Right lobe of liver (tissue), 6 donors: ENCODE data around the gene RAB3B. TPM values are rescaled to one million over a fixed set of nuclear protein-coding genes. Genes with fewer than 3 reads are reported as not detected.
"Not testable (repeated sequence)": the region's sequence is repeated elsewhere in the genome, so short reads cannot be mapped to it uniquely, and the experiment has no call there.

Experiments
- ATAC-seq, 4 donors: fragments of 200-7000 bp; cut with Tn5 transposase; one replicate each; pipeline ENCODE4 v1.9.1; 2020; ENCODE audit warnings: mild to moderate bottlenecking in 4 of 4, moderate library complexity in 4 of 4
- DNase-seq, 3 donors: peaks; one replicate each; pipeline ENCODE4 v3.0.0-alpha.2; 2020
- H3K27ac ChIP-seq, 3 donors: fragments of 200-600 bp; one replicate each; pipeline ENCODE4 v1.8.0; 2022
- H3K27me3 ChIP-seq, 2 donors: fragments of 200-600 bp; one replicate each; pipeline ENCODE4 v1.8.0; 2022
- H3K36me3 ChIP-seq, 4 donors: fragments of 200-600 bp; sonication (generic) in 1 of 4; one replicate each; pipeline versions ENCODE4 v1.5.1 to v1.8.0; 2017 to 2022; ENCODE audit warnings: control low read depth in 1 of 4
- H3K4me1 ChIP-seq, 4 donors: fragments of 200-600 bp; sonication (generic) in 1 of 4; one replicate each; pipeline versions ENCODE4 v1.5.1 to v1.8.0; 2017 to 2022; ENCODE audit warnings: control low read depth in 1 of 4
- H3K4me3 ChIP-seq, 3 donors: fragments of 200-600 bp; one replicate each; pipeline ENCODE4 v1.8.0; 2022
- H3K9me3 ChIP-seq, 4 donors: fragments of 200-600 bp; sonication (generic) in 1 of 4; one replicate each; pipeline versions ENCODE4 v1.5.1 to v1.8.0; 2017 to 2022; ENCODE audit warnings: control low read depth in 1 of 4
- POLR2A ChIP-seq: fragments of 450-650 bp; IDR thresholded peaks from one replicate; pipeline ENCODE4 v1.6.1; 2017; ENCODE audit warnings: antibody characterized with exemption, mild to moderate bottlenecking
- WGBS: methylation state at CpG from one replicate; pipeline ENCODE4 v1.1.6; 2018; ENCODE audit warnings: low coverage, low lambda C conversion rate; ENCODE audit not compliant: insufficient coverage; ENCODE audit errors: missing lambda C conversion rate; 5-methylcytosine and 5-hydroxymethylcytosine counted together
- intact Hi-C, 2 donors: fragments of 100-400 bp; cut with DNase I; formaldehyde crosslinking; loops; one replicate each; pipeline versions ENCODE4 v1.11.2 to v1.14.1; 2022
- total RNA-seq, 6 experiments: library from RNA; depleted of rRNA in 2 of 6; stranded (reverse); fragments of >200 nt in 2 of 6; fragmentation: NEBNext Ultra II Directional in 3 of 6; extraction: Animal tissue kit (Norgen Biotek cat#: 25700) in 3 of 6; gene quantifications; one replicate each; pipeline versions ENCODE4 v1.1.0 to v1.2.4, GENCODE V29; 2016 to 2023
- TF ChIP-seq, protein P1 (sequence below), 4 donors: fragments of 200-600 bp in 3 of 4; fragments of 450-650 bp in 1 of 4; IDR thresholded peaks; one replicate each; pipeline versions ENCODE4 v1.5.1 to v1.8.0; 2016 to 2022; ENCODE audit warnings: antibody characterized with exemption in 4 of 4, mild to moderate bottlenecking in 2 of 4
- donor health status: DM: no; HTN: yes; CAD: no.
- donor health status: DM: no; HTN: no; CAD: no.
- donor health status: DM: no; HTN: no; CAD: no.
- donor health status: DM: no; HTN: yes; CAD: no.
- donor health status: DM: no; HTN: yes; CAD: no.

RAB3B gene
- total RNA-seq, 6 experiments from 2014 or later, result 0.05 to 9.7 (median 4.4) TPM

DNA sequence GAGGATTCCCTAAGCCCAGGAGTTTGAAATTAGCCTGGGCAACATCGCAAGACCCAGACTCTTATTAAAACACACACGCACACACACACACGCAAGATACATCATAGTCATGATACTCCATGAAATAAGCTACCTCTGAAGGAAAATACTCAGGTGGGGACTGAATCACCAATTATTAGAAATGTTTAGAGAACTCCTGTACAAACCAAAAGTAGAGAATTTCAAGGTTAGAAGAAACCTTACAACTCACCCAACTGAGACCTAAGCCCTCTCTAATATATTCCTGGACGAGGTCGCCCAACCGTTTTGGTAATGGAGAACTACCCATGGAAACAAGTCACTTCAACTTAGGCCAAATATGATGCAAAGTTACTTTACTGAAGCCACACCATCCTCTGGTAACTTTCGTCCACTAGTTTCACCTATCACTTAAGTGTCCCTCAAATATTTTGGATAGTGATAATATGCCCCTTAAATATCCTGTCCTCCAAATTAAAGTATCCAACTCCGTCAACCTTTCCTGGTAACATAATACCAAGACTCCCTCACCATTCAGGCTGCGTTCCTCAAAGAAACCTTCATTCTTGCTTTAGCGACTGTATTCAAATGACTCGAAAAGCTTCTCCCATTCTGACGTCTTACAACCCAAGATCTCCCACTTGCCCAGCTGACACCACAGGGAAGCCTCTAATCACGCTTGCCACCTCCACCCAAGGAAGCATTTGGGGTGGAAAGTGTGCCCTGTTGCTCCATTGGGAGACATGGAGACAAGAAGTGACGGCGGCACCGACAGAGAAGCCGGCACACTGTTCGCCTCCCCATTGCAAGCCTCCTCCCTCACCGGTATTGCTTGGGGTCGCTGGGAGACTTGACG, 112.8 kb downstream of the RAB3B start:
- Histone ChIP-seq H3K36me3 (no peaks in the 10 kb centered on the region), H3K27me3 (no peaks in the 10 kb centered on the region), H3K27ac (peak overlapping the region; percentile 86 to 98 (median 91)), H3K4me3 (peak overlapping the region; percentile 58 to 98 (median 97)), H3K4me1 (peaks cover 0 to 28% (median 6%) of the 10 kb centered on the region in 4 donors), H3K9me3 (no peaks in the 10 kb centered on the region)
- intact Hi-C loops, result loop anchor here in 1 of 2 donors (10.0 kb wide), 1 partner anchor 63 kb away; no protein-coding TSS in a partner anchor
- ATAC-seq, result peak; percentile 4 to 28 (median 14)
- TF ChIP-seq POLR2A, result no peak
- TF ChIP-seq, protein P1, sequence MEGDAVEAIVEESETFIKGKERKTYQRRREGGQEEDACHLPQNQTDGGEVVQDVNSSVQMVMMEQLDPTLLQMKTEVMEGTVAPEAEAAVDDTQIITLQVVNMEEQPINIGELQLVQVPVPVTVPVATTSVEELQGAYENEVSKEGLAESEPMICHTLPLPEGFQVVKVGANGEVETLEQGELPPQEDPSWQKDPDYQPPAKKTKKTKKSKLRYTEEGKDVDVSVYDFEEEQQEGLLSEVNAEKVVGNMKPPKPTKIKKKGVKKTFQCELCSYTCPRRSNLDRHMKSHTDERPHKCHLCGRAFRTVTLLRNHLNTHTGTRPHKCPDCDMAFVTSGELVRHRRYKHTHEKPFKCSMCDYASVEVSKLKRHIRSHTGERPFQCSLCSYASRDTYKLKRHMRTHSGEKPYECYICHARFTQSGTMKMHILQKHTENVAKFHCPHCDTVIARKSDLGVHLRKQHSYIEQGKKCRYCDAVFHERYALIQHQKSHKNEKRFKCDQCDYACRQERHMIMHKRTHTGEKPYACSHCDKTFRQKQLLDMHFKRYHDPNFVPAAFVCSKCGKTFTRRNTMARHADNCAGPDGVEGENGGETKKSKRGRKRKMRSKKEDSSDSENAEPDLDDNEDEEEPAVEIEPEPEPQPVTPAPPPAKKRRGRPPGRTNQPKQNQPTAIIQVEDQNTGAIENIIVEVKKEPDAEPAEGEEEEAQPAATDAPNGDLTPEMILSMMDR (IDR thresholded peaks at IDR 0.05), result no peak
- WGBS, result 11% methylated on average over 21 of the region's 21 CpGs
- peak in 2 of 3 donors; percentile 33 to 56 for DNase-seq

DNA sequence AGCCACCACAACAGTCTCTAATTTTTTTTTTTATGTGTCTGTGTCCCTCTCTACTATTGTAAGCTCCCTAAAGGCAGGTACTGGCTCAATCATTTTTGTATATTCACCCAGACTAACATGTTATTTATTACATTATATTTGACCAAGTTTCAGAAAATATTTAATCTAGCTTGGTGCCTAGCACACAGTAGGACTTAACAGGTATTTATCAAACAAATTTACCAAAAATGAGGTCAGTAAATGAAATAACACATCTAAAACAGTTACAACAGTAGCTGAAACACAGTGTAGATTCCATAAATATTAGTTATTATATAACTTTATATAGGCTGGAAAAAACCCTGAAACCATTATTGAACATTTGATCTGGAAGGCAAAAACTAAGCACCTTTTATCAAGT, 114.7 kb downstream of the RAB3B start:
- ATAC-seq (no peak), DNase-seq (no peak)
- no peak for TF ChIP-seq POLR2A
- TF ChIP-seq, protein P1 (IDR thresholded peaks at IDR 0.05), result no peak
- Histone ChIP-seq H3K27me3 (no peaks in the 10 kb centered on the region), H3K4me1 (peaks cover 0 to 33% (median 6%) of the 10 kb centered on the region in 4 donors), H3K27ac (no peak overlapping the region), H3K4me3 (no peak overlapping the region), H3K36me3 (no peaks in the 10 kb centered on the region), H3K9me3 (no peaks in the 10 kb centered on the region)
- intact Hi-C loops, result loop anchor here in 1 of 2 donors (10.0 kb wide), 1 partner anchor 61 kb away; no protein-coding TSS in a partner anchor

DNA sequence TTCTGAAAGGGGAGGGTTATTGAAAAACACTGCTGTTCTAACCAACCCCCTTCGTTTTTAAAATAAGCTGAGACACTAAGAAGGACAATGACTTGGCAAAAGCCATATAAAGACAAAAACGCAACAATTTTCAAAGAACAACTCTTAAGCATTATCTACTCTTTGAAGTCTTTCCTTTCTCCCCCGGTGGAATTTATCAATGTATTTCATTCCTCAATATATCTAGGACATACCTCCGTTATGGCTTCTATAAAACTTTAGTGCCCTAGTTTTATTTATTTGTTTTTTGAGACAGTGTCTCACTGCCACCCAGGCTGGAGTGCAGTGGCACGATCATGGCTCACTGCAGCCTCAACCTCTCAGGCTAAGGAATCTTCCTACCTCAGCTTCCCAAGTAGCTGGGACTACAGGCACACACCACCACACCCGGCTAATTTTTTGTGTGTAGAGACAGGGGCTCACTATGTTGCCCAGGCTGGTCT, 115.2 kb downstream of the RAB3B start:
- Histone ChIP-seq H3K4me3 (no peak overlapping the region), H3K4me1 (peaks cover 0 to 34% (median 6%) of the 10 kb centered on the region in 4 donors), H3K9me3 (no peaks in the 10 kb centered on the region), H3K27me3 (no peaks in the 10 kb centered on the region), H3K36me3 (no peaks in the 10 kb centered on the region), H3K27ac (no peak overlapping the region)
- 50% methylated on average over 5 of the region's 6 CpGs for whole genome bisulfite sequencing
- DNase-seq (no peak), ATAC-seq (no peak)
- no peak for TF ChIP-seq POLR2A
- TF ChIP-seq, protein P1 (IDR thresholded peaks at IDR 0.05), result no peak
- intact Hi-C loops, result loop anchor here in 1 of 2 donors (10.0 kb wide), 1 partner anchor 61 kb away; no protein-coding TSS in a partner anchor

DNA sequence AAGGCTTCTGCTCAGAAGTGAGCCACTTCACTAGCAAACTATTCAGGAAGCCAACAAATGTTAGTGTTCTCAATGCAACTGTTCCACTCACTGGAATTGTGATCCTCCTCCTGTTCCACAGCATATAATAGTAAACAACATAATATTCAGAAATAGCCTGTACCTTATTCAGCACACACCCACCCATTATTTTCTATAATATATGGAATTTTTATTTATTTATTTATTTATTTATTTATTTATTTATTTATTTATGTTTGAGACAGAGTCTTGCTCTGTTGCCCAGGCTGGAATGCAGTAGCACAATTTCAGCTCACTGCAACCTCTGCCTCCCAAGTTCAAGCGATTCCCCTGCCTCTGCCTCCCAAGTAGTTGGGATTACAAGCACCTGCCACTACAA, 117.2 kb downstream of the RAB3B start:
- not testable (repeated sequence) for H3K4me3 ChIP-seq, H3K27me3 ChIP-seq, DNase-seq, H3K9me3 ChIP-seq, H3K27ac ChIP-seq, ATAC-seq, H3K36me3 ChIP-seq
- 100% methylated on average over 1 of the region's 1 CpG for WGBS
- intact Hi-C loops, result loop anchor here in 1 of 2 donors (10.0 kb wide), 1 partner anchor 58 kb away; no protein-coding TSS in a partner anchor
- H3K4me1 ChIP-seq, result peaks cover 0 to 34% (median 6%) of the 10 kb centered on the region in 4 donors
